IMR-90 (cell line): ENCODE results near the gene RHOBTB1. TPM values are rescaled to one million over a fixed set of nuclear protein-coding genes. Genes with fewer than 3 reads are reported as not detected.
A peak's percentile ranks its signal among the peaks of the same experiment; 100 is the strongest.

ENCODE experiments used
- ATAC-seq: fragments of 200-7000 bp; cut with Tn5 transposase; 2 replicates; pipeline ENCODE4 v1.9.1; 2020; ENCODE audit warnings: low read depth, mild to moderate bottlenecking, moderate library complexity
- BruUV-seq: library from RNA; stranded (reverse); fragments of 400-500 nt; replicated peaks from 2 replicates; lab custom pipeline; 2021; lab: Mats Ljungman, UMichigan
- CTCF ChIA-PET: fragments of 300-600 bp; formaldehyde crosslinking; extraction: SDS; loops from one replicate; lab custom pipeline; 2021; ENCODE audit warnings: antibody characterized with exemption; lab: Yijun Ruan, JAX
- POLR2A ChIA-PET: fragments of 300-600 bp; sonication (Branson Sonifier 250); formaldehyde crosslinking; loops from one replicate; lab custom pipeline; 2022; ENCODE audit warnings: antibody characterized with exemption; ENCODE audit not compliant: unreplicated experiment; lab: Charles Lee
- DNase-seq: peaks from one replicate; pipeline ENCODE4 v3.0.0; 2013
- H2AFZ ChIP-seq: replicated peaks from 2 replicates; pipeline ENCODE3; 2013; ENCODE audit warnings: low read length, mild to moderate bottlenecking; ENCODE audit not compliant: poor library complexity
- H2AK5ac ChIP-seq: 2 replicates; pipeline ENCODE4 v1.6.1; 2013; ENCODE audit warnings: low read depth, low read length, inconsistent platforms
- H2AK9ac ChIP-seq: replicated peaks from 2 replicates; pipeline ENCODE3; 2013; ENCODE audit warnings: mild to moderate bottlenecking, low read depth, low read length, moderate library complexity; ENCODE audit not compliant: poor library complexity
- H2BK120ac ChIP-seq: 2 replicates; pipeline ENCODE4 v1.6.1; 2013; ENCODE audit warnings: low read depth, low read length, inconsistent platforms
- H2BK15ac ChIP-seq: 3 replicates; pipeline ENCODE4 v1.6.1; 2013; ENCODE audit warnings: low read depth, low read length, inconsistent platforms
- H2BK20ac ChIP-seq: 2 replicates; pipeline ENCODE4 v1.6.1; 2013; ENCODE audit warnings: low read depth, mild to moderate bottlenecking, inconsistent platforms, low read length, moderate library complexity
- H2BK5ac ChIP-seq: 2 replicates; pipeline ENCODE4 v1.6.1; 2013; ENCODE audit warnings: mild to moderate bottlenecking, low read depth, low read length, inconsistent platforms; ENCODE audit not compliant: poor library complexity, severe bottlenecking
- H3K14ac ChIP-seq: replicated peaks from 2 replicates; pipeline ENCODE4 v1.6.1; 2013; ENCODE audit warnings: low read depth, low read length, inconsistent platforms
- H3K18ac ChIP-seq: 2 replicates; pipeline ENCODE4 v1.6.1; 2013; ENCODE audit warnings: low read depth, low read length, control low read depth
- H3K23ac ChIP-seq: 2 replicates; pipeline ENCODE4 v1.6.1; 2013; ENCODE audit warnings: low read depth, low read length, inconsistent platforms
- H3K27ac ChIP-seq: 2 replicates; pipeline ENCODE4 v1.5.1; 2013; ENCODE audit warnings: mild to moderate bottlenecking, control low read depth, low read length; ENCODE audit not compliant: insufficient read depth
- H3K27me3 ChIP-seq: 2 replicates; pipeline ENCODE4 v1.6.1; 2013; ENCODE audit warnings: low read length; ENCODE audit not compliant: control insufficient read depth, insufficient read depth
- H3K36me3 ChIP-seq: 2 replicates; pipeline ENCODE4 v1.6.1; 2013; ENCODE audit warnings: low read length, mixed read lengths; ENCODE audit not compliant: control insufficient read depth, insufficient read depth
- H3K4ac ChIP-seq: 2 replicates; pipeline ENCODE4 v1.6.1; 2013; ENCODE audit warnings: low read depth, low read length, inconsistent platforms
- H3K4me1 ChIP-seq: 2 replicates; pipeline ENCODE4 v1.6.1; 2013; ENCODE audit warnings: low read length, mixed read lengths; ENCODE audit not compliant: control insufficient read depth, insufficient read depth
- H3K4me2 ChIP-seq: 2 replicates; pipeline ENCODE4 v1.6.1; 2013; ENCODE audit warnings: low read depth, mild to moderate bottlenecking, control low read depth, low read length, moderate library complexity
- H3K4me3 ChIP-seq: 2 replicates; pipeline ENCODE4 v1.5.1; 2013; ENCODE audit warnings: low read depth, mild to moderate bottlenecking, control low read depth, low read length, moderate library complexity; ENCODE audit not compliant: insufficient read depth
- H3K56ac ChIP-seq: 2 replicates; pipeline ENCODE4 v1.6.1; 2013; ENCODE audit warnings: low read length, inconsistent platforms; ENCODE audit not compliant: insufficient read depth; ENCODE audit errors: extremely low read depth
- H3K79me1 ChIP-seq, 2 experiments: 2 replicates each; pipeline ENCODE4 v1.6.1; 2013; ENCODE audit warnings: low read length in 2 of 2, inconsistent platforms in 1 of 2, low read depth in 1 of 2
- H3K9ac ChIP-seq: 2 replicates; pipeline ENCODE4 v1.6.1; 2013; ENCODE audit warnings: low read depth, low read length, control low read depth
- H3K9me1 ChIP-seq: 2 replicates; pipeline ENCODE4 v1.6.1; 2013; ENCODE audit warnings: low read length, inconsistent platforms; ENCODE audit not compliant: insufficient read depth
- H3K9me3 ChIP-seq: 2 replicates; pipeline ENCODE4 v1.6.1; 2013; ENCODE audit warnings: low read length; ENCODE audit not compliant: control insufficient read depth, insufficient read depth
- H4K20me1 ChIP-seq: 2 replicates; pipeline ENCODE4 v1.6.1; 2013; ENCODE audit warnings: low read length, inconsistent platforms; ENCODE audit not compliant: insufficient read depth
- H4K5ac ChIP-seq: 2 replicates; pipeline ENCODE4 v1.6.1; 2013; ENCODE audit warnings: mild to moderate bottlenecking, low read depth, low read length, control low read depth
- H4K8ac ChIP-seq, 2 experiments: 2 replicates each; pipeline ENCODE4 v1.6.1; 2013; ENCODE audit warnings: low read depth in 2 of 2, low read length in 2 of 2, control low read depth in 1 of 2, inconsistent platforms in 1 of 2
- H4K91ac ChIP-seq: 2 replicates; pipeline ENCODE4 v1.6.1; 2013; ENCODE audit warnings: low read depth, low read length, inconsistent platforms; ENCODE audit not compliant: insufficient read depth
- BHLHE40 ChIP-seq: fragments of 150-350 bp; IDR thresholded peaks from 2 replicates; pipeline ENCODE4 v1.6.1; 2016; ENCODE audit warnings: mild to moderate bottlenecking, low read depth, low read length
- CEBPB ChIP-seq: IDR thresholded peaks from 2 replicates; pipeline ENCODE4 v1.6.1; 2012; ENCODE audit warnings: low read depth, low read length, improper control_type of control experiment
- CHD1 ChIP-seq: IDR thresholded peaks from 2 replicates; pipeline ENCODE4 v1.6.1; 2012; ENCODE audit warnings: low read depth, low read length, improper control_type of control experiment
- CTCF ChIP-seq: conservative IDR thresholded peaks from 2 replicates; pipeline ENCODE4 v1.5.1; 2012; ENCODE audit warnings: mild to moderate bottlenecking, low read depth, low read length, improper control_type of control experiment
- ELK1 ChIP-seq: fragments of 150-350 bp; IDR thresholded peaks from 2 replicates; pipeline ENCODE4 v1.6.1; 2016; ENCODE audit warnings: low read depth, mild to moderate bottlenecking, low read length, moderate library complexity, borderline replicate concordance
- FOS ChIP-seq: fragments of 150-350 bp; IDR thresholded peaks from 2 replicates; pipeline ENCODE4 v1.6.1; 2016; ENCODE audit warnings: low read depth, low read length
- MAFK ChIP-seq: IDR thresholded peaks from 2 replicates; pipeline ENCODE4 v1.6.1; 2012; ENCODE audit warnings: low read depth, low read length, improper control_type of control experiment
- MAZ ChIP-seq: IDR thresholded peaks from 2 replicates; pipeline ENCODE4 v1.6.1; 2012; ENCODE audit warnings: low read depth, mild to moderate bottlenecking, low read length, improper control_type of control experiment, moderate library complexity, borderline replicate concordance
- MXI1 ChIP-seq: IDR thresholded peaks from 2 replicates; pipeline ENCODE4 v1.6.1; 2012; ENCODE audit warnings: low read depth, mild to moderate bottlenecking, low read length, moderate library complexity, borderline replicate concordance
- NFE2L2 ChIP-seq: fragments of 150-350 bp; IDR thresholded peaks from 2 replicates; pipeline ENCODE4 v1.6.1; 2016; ENCODE audit warnings: low read depth, mild to moderate bottlenecking, low read length
- POLR2A ChIP-seq: IDR thresholded peaks from 2 replicates; pipeline ENCODE4 v1.6.1; 2012; ENCODE audit warnings: mild to moderate bottlenecking, low read depth, low read length
- RAD21 ChIP-seq: IDR thresholded peaks from 2 replicates; pipeline ENCODE4 v1.6.1; 2012; ENCODE audit warnings: low read length, improper control_type of control experiment
- RCOR1 ChIP-seq: IDR thresholded peaks from 2 replicates; pipeline ENCODE4 v1.6.1; 2012; ENCODE audit warnings: mild to moderate bottlenecking, low read length, improper control_type of control experiment; ENCODE audit not compliant: insufficient replicate concordance
- RFX5 ChIP-seq: IDR thresholded peaks from 2 replicates; pipeline ENCODE4 v1.8.0; 2012; ENCODE audit warnings: low read depth, mild to moderate bottlenecking, low read length, moderate library complexity
- SMC3 ChIP-seq: fragments of 150-350 bp; IDR thresholded peaks from 2 replicates; pipeline ENCODE4 v1.6.1; 2016; ENCODE audit warnings: low read depth, mild to moderate bottlenecking, antibody characterized with exemption, low read length, moderate library complexity
- USF2 ChIP-seq: fragments of 150-350 bp; IDR thresholded peaks from 2 replicates; pipeline ENCODE4 v1.6.1; 2017; ENCODE audit warnings: mild to moderate bottlenecking, antibody characterized with exemption, low read length, low read depth
- WGBS, 2 experiments: methylation state at CpG; one replicate each; pipeline versions ENCODE4 v1.1.5 to v1.1.7; 2013; ENCODE audit warnings: missing lambda C conversion rate in 2 of 2; ENCODE audit not compliant: insufficient read length in 1 of 2; ENCODE audit errors: extremely low coverage in 2 of 2; 5-methylcytosine and 5-hydroxymethylcytosine counted together
- dilution Hi-C: fragments of 300-500 bp; cut with HindIII; formaldehyde crosslinking; loops from one replicate; pipeline ENCODE4 v1.14.3; 2018; ENCODE audit warnings: low sequenced_read_pairs; ENCODE audit not compliant: unreplicated experiment
- in situ Hi-C: fragments of 300-500 bp; cut with MboI; formaldehyde crosslinking; loops from 3 replicates; pipeline ENCODE4 v1.14.3; 2019; ENCODE audit warnings: low sequenced_read_pairs, inconsistent platforms, mixed read lengths
- intact Hi-C: fragments of 100-400 bp; cut with micrococcal nuclease; formaldehyde crosslinking; loops from 2 replicates; pipeline ENCODE4 v1.10.0; 2022
- polyA plus RNA-seq, 3 experiments: library from polyadenylated mRNA; depleted of rRNA; stranded (reverse); fragments of >200 nt; gene quantifications; 2 replicates each; pipeline ENCODE4 v1.2.3, GENCODE V29; 2012; ENCODE audit warnings: low replicate concordance in 1 of 3
- total RNA-seq: library from RNA; depleted of rRNA; stranded (reverse); fragments of >200 nt; gene quantifications from 2 replicates; pipeline ENCODE4 v1.2.3, GENCODE V29; 2012

Gene RHOBTB1
- total and polyA plus RNA-seq, 2 of the 4 experiments (the other 2 are of a cell fraction), result 8.9 to 15.2 TPM

GRCh38 chr10:60914690-60915141 is 29.3 kb downstream of the RHOBTB1 start:
- ATAC-seq (peak; percentile 89), DNase-seq (peak; percentile 93)
- Histone ChIP-seq H3K9me1 (peaks cover 22% of the 10 kb centered on the region), H3K4me2 (peak overlapping the region; percentile 41; the same call in 1 of the 2 replicates), H2AK5ac (no peak overlapping the region), H4K5ac (no peak overlapping the region), H2BK15ac (no peak overlapping the region; the same call in 2 of the 3 replicates), H3K27ac (peak overlapping the region; percentile 53; the same call in 1 of the 2 replicates), H3K56ac (no peak overlapping the region), H3K18ac (no peak overlapping the region), H4K20me1 (no peaks in the 10 kb centered on the region), H2AFZ (no peak overlapping the region), H2BK20ac (0 out of 2 replicates have a peak overlapping the region, but pooled peaks have one; percentile 78), H4K8ac (no peak overlapping the region), H3K9me3 (peaks cover 2% of the 10 kb centered on the region; the same call in 1 of the 2 replicates), H3K36me3 (peaks cover 10% of the 10 kb centered on the region), H3K23ac (peak overlapping the region; percentile 86; the same call in 1 of the 2 replicates), H3K4ac (no peak overlapping the region; the same call in 1 of the 2 replicates), H2BK5ac (peak overlapping the region; percentile 47), H3K27me3 (no peaks in the 10 kb centered on the region), H3K4me1 (peaks cover 23% of the 10 kb centered on the region), H2BK120ac (peak overlapping the region; percentile 74), H4K91ac (no peak overlapping the region), H3K4me3 (no peak overlapping the region), H3K79me1 (peaks cover 32 to 56% of the 10 kb centered on the region in 2 experiments), H3K9ac (no peak overlapping the region), H2AK9ac (no peak overlapping the region), H3K14ac (no peak overlapping the region)
- in situ Hi-C loops (no loop called here), intact Hi-C loops (loop anchor here (1.0 to 2.0 kb wide), 2 partner anchors 30 to 50 kb away; partner anchors contain the start of gene RHOBTB1), dilution Hi-C loops (no loop called here)
- ChIA-PET POLR2A (no interaction called here), CTCF (no interaction called here)
- BruUV-seq, result no TSS peak
- TF ChIP-seq BHLHE40, result peak; percentile 40; the same call in 1 of the 2 replicates
- no peak for TF ChIP-seq RAD21
- TF ChIP-seq SMC3, result no peak
- no peak for TF ChIP-seq NFE2L2
- TF ChIP-seq MXI1, result no peak
- TF ChIP-seq POLR2A, result no peak
- no peak for TF ChIP-seq USF2
- peak; percentile 41; the same call in 1 of the 2 replicates for TF ChIP-seq FOS
- no peak for TF ChIP-seq CHD1
- TF ChIP-seq CEBPB, result peak; percentile 86
- no peak for TF ChIP-seq MAFK
- TF ChIP-seq ELK1, result no peak
- TF ChIP-seq CTCF, result no peak
- TF ChIP-seq RFX5, result no peak
- no peak for TF ChIP-seq MAZ
- peak; percentile 78 for TF ChIP-seq RCOR1
- WGBS, 2 experiments, result no CpG with 5 or more reads among the region's 1 CpG
